ENCODE results near the gene CCR8.

DNA sequence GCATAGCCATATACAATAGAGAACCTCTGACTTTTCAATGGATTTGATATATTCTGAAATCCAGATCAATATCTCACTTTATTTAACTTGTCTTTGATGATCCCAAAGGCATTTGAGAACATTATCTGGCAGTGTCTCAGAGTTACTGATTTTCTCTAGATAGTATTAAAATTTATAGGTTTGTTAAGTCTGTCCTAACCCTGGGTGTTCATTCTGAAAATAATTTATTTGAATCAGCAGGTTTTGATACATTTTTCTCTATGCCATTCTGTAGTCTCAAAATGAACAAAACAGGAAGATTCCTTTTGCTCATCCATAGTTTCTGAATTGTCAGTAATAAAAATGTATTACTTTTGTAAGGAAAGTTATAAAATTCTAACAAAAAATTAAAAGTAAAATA lies 14.3 kb downstream of the CCR8 start:
- TF ChIP-seq, protein P1, sequence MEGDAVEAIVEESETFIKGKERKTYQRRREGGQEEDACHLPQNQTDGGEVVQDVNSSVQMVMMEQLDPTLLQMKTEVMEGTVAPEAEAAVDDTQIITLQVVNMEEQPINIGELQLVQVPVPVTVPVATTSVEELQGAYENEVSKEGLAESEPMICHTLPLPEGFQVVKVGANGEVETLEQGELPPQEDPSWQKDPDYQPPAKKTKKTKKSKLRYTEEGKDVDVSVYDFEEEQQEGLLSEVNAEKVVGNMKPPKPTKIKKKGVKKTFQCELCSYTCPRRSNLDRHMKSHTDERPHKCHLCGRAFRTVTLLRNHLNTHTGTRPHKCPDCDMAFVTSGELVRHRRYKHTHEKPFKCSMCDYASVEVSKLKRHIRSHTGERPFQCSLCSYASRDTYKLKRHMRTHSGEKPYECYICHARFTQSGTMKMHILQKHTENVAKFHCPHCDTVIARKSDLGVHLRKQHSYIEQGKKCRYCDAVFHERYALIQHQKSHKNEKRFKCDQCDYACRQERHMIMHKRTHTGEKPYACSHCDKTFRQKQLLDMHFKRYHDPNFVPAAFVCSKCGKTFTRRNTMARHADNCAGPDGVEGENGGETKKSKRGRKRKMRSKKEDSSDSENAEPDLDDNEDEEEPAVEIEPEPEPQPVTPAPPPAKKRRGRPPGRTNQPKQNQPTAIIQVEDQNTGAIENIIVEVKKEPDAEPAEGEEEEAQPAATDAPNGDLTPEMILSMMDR (IDR thresholded peaks at IDR 0.05; ENCODE audit: poor library complexity): no peak
- no peak for TF ChIP-seq EZH2 (IDR thresholded peaks at IDR 0.05; ENCODE audit: borderline replicate concordance)
